HepG2 (cell line): ENCODE data around the gene S100Z. TPM values are rescaled to one million over a fixed set of nuclear protein-coding genes. Genes with fewer than 3 reads are reported as not detected.

Experiments
- ATAC-seq: fragments of 200-7000 bp; cut with Tn5 transposase; 3 replicates; pipeline ENCODE4 v1.9.1; 2020; ENCODE audit warnings: mild to moderate bottlenecking, moderate library complexity
- BruUV-seq: library from RNA; stranded (reverse); fragments of 400-500 nt; replicated peaks from 2 replicates; lab custom pipeline; 2021; lab: Mats Ljungman, UMichigan
- CTCF ChIA-PET: fragments of 300-600 bp; formaldehyde crosslinking; extraction: SDS; loops from one replicate; lab custom pipeline; 2021; ENCODE audit warnings: low total read pairs, inconsistent platforms, low intra/inter-chr PET ratio; lab: Yijun Ruan, JAX
- POLR2A ChIA-PET: fragments of 350-600 bp; sonication (Branson Sonifier 250); formaldehyde crosslinking; loops from one replicate; lab custom pipeline; 2020; ENCODE audit warnings: antibody characterized with exemption, inconsistent platforms; lab: Yijun Ruan, JAX
- DNase-seq: peaks from one replicate; pipeline ENCODE4 v3.0.0-alpha.2; 2015; ENCODE audit warnings: low spot score
- FAIRE-seq: peaks from 3 replicates; lab custom pipeline; 2011; peaks lifted over from hg19 to GRCh38; lab: Jason Lieb, UNC
- H2AFZ ChIP-seq: one replicate; pipeline ENCODE4 v1.6.1; 2011; ENCODE audit warnings: low read length, inconsistent platforms
- H3K27ac ChIP-seq: fragments of 300-600 bp; 3 replicates; pipeline ENCODE4 v1.8.0; 2011; ENCODE audit warnings: mixed run types, mild to moderate bottlenecking, mixed read lengths, low read length, inconsistent platforms; ENCODE audit not compliant: insufficient read depth; ENCODE audit errors: extremely low read length
- H3K27me3 ChIP-seq, 2 experiments: fragments of 200-600 bp in 1 of 2; 2 replicates in 1 of 2; 3 replicates in 1 of 2; pipeline versions ENCODE4 v1.6.0 to v1.8.0; 2011; ENCODE audit warnings: low read length in 2 of 2, mild to moderate bottlenecking in 2 of 2, moderate library complexity in 2 of 2, inconsistent platforms in 1 of 2; ENCODE audit not compliant: insufficient read depth in 2 of 2, control insufficient read depth in 1 of 2
- H3K36me3 ChIP-seq, 2 experiments: fragments of 200-600 bp in 1 of 2; replicated peaks in 1 of 2; 2 replicates in 1 of 2; 3 replicates in 1 of 2; pipeline versions ENCODE4 v1.5.1 to v1.8.0; 2011; ENCODE audit warnings: low read length in 2 of 2, inconsistent platforms in 1 of 2; ENCODE audit not compliant: insufficient read depth in 2 of 2, control insufficient read depth in 1 of 2
- H3K4me1 ChIP-seq: 2 replicates; pipeline ENCODE4 v1.5.1; 2012; ENCODE audit warnings: low read length, inconsistent platforms; ENCODE audit not compliant: insufficient read depth
- H3K4me2 ChIP-seq: 2 replicates; pipeline ENCODE4 v1.6.0; 2011; ENCODE audit warnings: low read depth, low read length, inconsistent platforms
- H3K4me3 ChIP-seq, 3 experiments: fragments of 200-600 bp in 1 of 3; sonication (generic), shearing (Covaris generic) in 1 of 3; replicated peaks in 1 of 3; 2 replicates each; pipeline ENCODE4 v1.5.1; 2011 to 2016; ENCODE audit warnings: low read length in 3 of 3, inconsistent platforms in 2 of 3, low read depth in 2 of 3, mild to moderate bottlenecking in 2 of 3, control low read depth in 1 of 3, mixed read lengths in 1 of 3; ENCODE audit not compliant: insufficient read depth in 1 of 3
- H3K79me2 ChIP-seq: one replicate; pipeline ENCODE4 v1.6.1; 2011; ENCODE audit warnings: low read length, inconsistent platforms; ENCODE audit not compliant: insufficient read depth
- H3K9ac ChIP-seq: 2 replicates; pipeline ENCODE4 v1.6.0; 2011; ENCODE audit warnings: mild to moderate bottlenecking, low read depth, low read length, inconsistent platforms; ENCODE audit not compliant: insufficient read depth
- H3K9me3 ChIP-seq: 2 replicates; pipeline ENCODE4 v1.5.1; 2012; ENCODE audit warnings: mild to moderate bottlenecking, low read length
- H4K20me1 ChIP-seq: 2 replicates; pipeline ENCODE4 v1.6.0; 2011; ENCODE audit warnings: inconsistent platforms, mild to moderate bottlenecking, low read length, moderate library complexity; ENCODE audit not compliant: insufficient read depth
- CENPBD1 ChIP-seq: sonication (generic); formaldehyde crosslinking; IDR thresholded peaks from 2 replicates; pipeline ENCODE4 v1.8.0; 2022; ENCODE audit warnings: missing genetic modification reagents, low read depth, mild to moderate bottlenecking, borderline replicate concordance
- DNMT1 ChIP-seq: sonication (generic); formaldehyde crosslinking; IDR thresholded peaks from 2 replicates; pipeline ENCODE4 v1.5.1; 2020; ENCODE audit warnings: mild to moderate bottlenecking, missing genetic modification reagents
- FOXA1 ChIP-seq, 2 experiments: fragments of 450-650 bp in 1 of 2; sonication (generic) in 1 of 2; formaldehyde crosslinking in 1 of 2; IDR thresholded peaks; 2 replicates each; pipeline versions ENCODE4 v1.4.0 to v1.6.1; 2016 to 2020; ENCODE audit warnings: missing genetic modification reagents in 1 of 2
- HNRNPK ChIP-seq: fragments of 200-400 bp; formaldehyde crosslinking; IDR thresholded peaks from 2 replicates; pipeline ENCODE4 v1.6.1; 2018; ENCODE audit warnings: low read length, low read depth, moderate library complexity, mild to moderate bottlenecking; ENCODE audit not compliant: poor library complexity, severe bottlenecking
- HOXA5 ChIP-seq: sonication (generic); formaldehyde crosslinking; IDR thresholded peaks from 2 replicates; pipeline ENCODE4 v1.4.0; 2020; ENCODE audit warnings: missing genetic modification reagents
- KLF9 ChIP-seq: IDR thresholded peaks from 2 replicates; pipeline ENCODE4 v1.6.1; 2016; ENCODE audit warnings: low read depth
- MXD3 ChIP-seq: IDR thresholded peaks from 2 replicates; pipeline ENCODE4 v1.6.1; 2016; ENCODE audit warnings: mild to moderate bottlenecking, missing biosample characterization, missing genetic modification reagents
- RORA ChIP-seq: sonication (generic); formaldehyde crosslinking; IDR thresholded peaks from 2 replicates; pipeline ENCODE4 v1.5.0; 2020; ENCODE audit warnings: mild to moderate bottlenecking, missing genetic modification reagents, moderate library complexity
- SNAPC2 ChIP-seq: sonication (generic); formaldehyde crosslinking; IDR thresholded peaks from 2 replicates; pipeline ENCODE4 v1.8.1; 2022; ENCODE audit warnings: mild to moderate bottlenecking, missing genetic modification reagents
- TBP ChIP-seq: sonication (generic); formaldehyde crosslinking; IDR thresholded peaks from 2 replicates; pipeline ENCODE4 v1.5.0; 2020; ENCODE audit warnings: missing genetic modification reagents
- ZNF329 ChIP-seq: sonication (generic); formaldehyde crosslinking; IDR thresholded peaks from 2 replicates; pipeline ENCODE4 v1.9.0; 2021; ENCODE audit warnings: low read depth, mild to moderate bottlenecking, missing genetic modification reagents
- ZNF660 ChIP-seq: sonication (generic); formaldehyde crosslinking; IDR thresholded peaks from 2 replicates; pipeline ENCODE4 v1.5.1; 2020; ENCODE audit warnings: mild to moderate bottlenecking, low read depth, missing genetic modification reagents, borderline replicate concordance
- ZNF720 ChIP-seq: sonication (generic); formaldehyde crosslinking; IDR thresholded peaks from 2 replicates; pipeline ENCODE4 v1.4.0; 2020; ENCODE audit warnings: missing genetic modification reagents
- WGBS: methylation state at CpG from one replicate; pipeline ENCODE4 v1.1.6; 2017; ENCODE audit warnings: low lambda C conversion rate; 5-methylcytosine and 5-hydroxymethylcytosine counted together
- in situ Hi-C: cut with HindIII; loops from 2 replicates; pipeline ENCODE4 v1.10.0; 2017; ENCODE audit warnings: low pct_unique_long_range_greater_than_20kb; ENCODE audit not compliant: extremely low pct_ligation_motif_present
- intact Hi-C: fragments of 100-400 bp; cut with micrococcal nuclease; formaldehyde crosslinking; loops from one replicate; pipeline ENCODE4 v1.10.0; 2022; ENCODE audit not compliant: unreplicated experiment
- polyA plus RNA-seq, 8 experiments: library from polyadenylated mRNA; depleted of rRNA in 3 of 8; stranded (reverse) in 7 of 8; unstranded in 1 of 8; fragments of >200 nt; fragmentation: Illumina TruSeq in 4 of 8; extraction: Trizol in 4 of 8; gene quantifications; 2 replicates each; pipeline versions ENCODE4 v1.2.1 to v1.2.3, GENCODE V29; 2011 to 2016; ENCODE audit warnings: low read depth in 4 of 8, missing spikeins in 1 of 8, mixed read lengths in 1 of 8; ENCODE audit not compliant: insufficient read depth in 1 of 8
- total RNA-seq, 5 experiments: library from RNA; depleted of rRNA; stranded (reverse); fragments of >200 nt; fragmentation: Illumina TruSeq; extraction: Trizol; gene quantifications; 2 replicates each; pipeline ENCODE4 v1.2.3, GENCODE V29; 2016; ENCODE audit warnings: low read depth in 1 of 5
- TF ChIP-seq, protein P1 (sequence below): sonication (generic); formaldehyde crosslinking; IDR thresholded peaks from 2 replicates; pipeline ENCODE4 v1.9.0; 2021; ENCODE audit warnings: mild to moderate bottlenecking, missing genetic modification reagents

Gene S100Z
- total and polyA plus RNA-seq, 2 of the 13 experiments (the other 11 are each of a cell fraction or from before 2014, with no cell fraction given): 0.22 TPM; not detected in 1

- H4K20me1 ChIP-seq: no peaks in the 10 kb centered on the region
- ChIA-PET POLR2A (no interaction called here), CTCF (no interaction called here)
- no peaks in the 10 kb centered on the region for H3K4me1 ChIP-seq
- BruUV-seq: no TSS peak
- TF ChIP-seq SNAPC2 (CRISPR knock-in tag) (no peak), ZNF660 (CRISPR knock-in tag) (no peak), ZNF720 (CRISPR knock-in tag) (no peak), TBP (no peak), HOXA5 (CRISPR knock-in tag) (no peak), RORA (CRISPR knock-in tag) (no peak), ZNF329 (CRISPR knock-in tag) (no peak), KLF9 (CRISPR knock-in tag) (no peak), DNMT1 (CRISPR knock-in tag) (no peak), CENPBD1 (CRISPR knock-in tag) (no peak), HNRNPK (no peak), FOXA1 (IDR thresholded peaks at IDR 0.05) (no peak), FOXA1 (CRISPR knock-in tag; IDR thresholded peaks at IDR 0.05) (no peak), MXD3 (CRISPR knock-in tag) (no peak)
- TF ChIP-seq, protein P1, sequence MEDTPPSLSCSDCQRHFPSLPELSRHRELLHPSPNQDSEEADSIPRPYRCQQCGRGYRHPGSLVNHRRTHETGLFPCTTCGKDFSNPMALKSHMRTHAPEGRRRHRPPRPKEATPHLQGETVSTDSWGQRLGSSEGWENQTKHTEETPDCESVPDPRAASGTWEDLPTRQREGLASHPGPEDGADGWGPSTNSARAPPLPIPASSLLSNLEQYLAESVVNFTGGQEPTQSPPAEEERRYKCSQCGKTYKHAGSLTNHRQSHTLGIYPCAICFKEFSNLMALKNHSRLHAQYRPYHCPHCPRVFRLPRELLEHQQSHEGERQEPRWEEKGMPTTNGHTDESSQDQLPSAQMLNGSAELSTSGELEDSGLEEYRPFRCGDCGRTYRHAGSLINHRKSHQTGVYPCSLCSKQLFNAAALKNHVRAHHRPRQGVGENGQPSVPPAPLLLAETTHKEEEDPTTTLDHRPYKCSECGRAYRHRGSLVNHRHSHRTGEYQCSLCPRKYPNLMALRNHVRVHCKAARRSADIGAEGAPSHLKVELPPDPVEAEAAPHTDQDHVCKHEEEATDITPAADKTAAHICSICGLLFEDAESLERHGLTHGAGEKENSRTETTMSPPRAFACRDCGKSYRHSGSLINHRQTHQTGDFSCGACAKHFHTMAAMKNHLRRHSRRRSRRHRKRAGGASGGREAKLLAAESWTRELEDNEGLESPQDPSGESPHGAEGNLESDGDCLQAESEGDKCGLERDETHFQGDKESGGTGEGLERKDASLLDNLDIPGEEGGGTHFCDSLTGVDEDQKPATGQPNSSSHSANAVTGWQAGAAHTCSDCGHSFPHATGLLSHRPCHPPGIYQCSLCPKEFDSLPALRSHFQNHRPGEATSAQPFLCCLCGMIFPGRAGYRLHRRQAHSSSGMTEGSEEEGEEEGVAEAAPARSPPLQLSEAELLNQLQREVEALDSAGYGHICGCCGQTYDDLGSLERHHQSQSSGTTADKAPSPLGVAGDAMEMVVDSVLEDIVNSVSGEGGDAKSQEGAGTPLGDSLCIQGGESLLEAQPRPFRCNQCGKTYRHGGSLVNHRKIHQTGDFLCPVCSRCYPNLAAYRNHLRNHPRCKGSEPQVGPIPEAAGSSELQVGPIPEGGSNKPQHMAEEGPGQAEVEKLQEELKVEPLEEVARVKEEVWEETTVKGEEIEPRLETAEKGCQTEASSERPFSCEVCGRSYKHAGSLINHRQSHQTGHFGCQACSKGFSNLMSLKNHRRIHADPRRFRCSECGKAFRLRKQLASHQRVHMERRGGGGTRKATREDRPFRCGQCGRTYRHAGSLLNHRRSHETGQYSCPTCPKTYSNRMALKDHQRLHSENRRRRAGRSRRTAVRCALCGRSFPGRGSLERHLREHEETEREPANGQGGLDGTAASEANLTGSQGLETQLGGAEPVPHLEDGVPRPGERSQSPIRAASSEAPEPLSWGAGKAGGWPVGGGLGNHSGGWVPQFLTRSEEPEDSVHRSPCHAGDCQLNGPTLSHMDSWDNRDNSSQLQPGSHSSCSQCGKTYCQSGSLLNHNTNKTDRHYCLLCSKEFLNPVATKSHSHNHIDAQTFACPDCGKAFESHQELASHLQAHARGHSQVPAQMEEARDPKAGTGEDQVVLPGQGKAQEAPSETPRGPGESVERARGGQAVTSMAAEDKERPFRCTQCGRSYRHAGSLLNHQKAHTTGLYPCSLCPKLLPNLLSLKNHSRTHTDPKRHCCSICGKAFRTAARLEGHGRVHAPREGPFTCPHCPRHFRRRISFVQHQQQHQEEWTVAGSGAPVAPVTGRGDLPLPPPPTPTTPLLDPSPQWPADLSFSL: no peak
- intact Hi-C loops: no loop called here
- no peak overlapping the region for H3K9ac ChIP-seq
- FAIRE-seq: no peak
- no peaks in the 10 kb centered on the region for H3K9me3 ChIP-seq
- ATAC-seq: peak; percentile 43
- no peak overlapping the region for H3K4me2 ChIP-seq
- no peak overlapping the region for H3K4me3 ChIP-seq
- H3K27ac ChIP-seq: no peak overlapping the region
- no peaks in the 10 kb centered on the region for H3K79me2 ChIP-seq
- no peak overlapping the region for H2AFZ ChIP-seq
- in situ Hi-C loops: no loop called here
- 26% methylated on average over 28 of the region's 81 CpGs for WGBS
- peaks cover 6 to 46% of the 10 kb centered on the region in 2 experiments for H3K27me3 ChIP-seq
- DNase-seq: no peak
- no peaks in the 10 kb centered on the region for H3K36me3 ChIP-seq
These were observed 104.0 kb downstream of the S100Z start for GRCh38 chr5:76953551-76954382.
